GM18517 (cell line): Measurements from ENCODE around the gene MICAL1.

Source experiments
- ATAC-seq: cut with Tn5 transposase; IDR thresholded peaks from one replicate; pipeline ENCODE4 v1.9.1; 2021; ENCODE audit warnings: mild to moderate bottlenecking, moderate library complexity; ENCODE audit not compliant: unreplicated experiment

Gene MICAL1, protein sequence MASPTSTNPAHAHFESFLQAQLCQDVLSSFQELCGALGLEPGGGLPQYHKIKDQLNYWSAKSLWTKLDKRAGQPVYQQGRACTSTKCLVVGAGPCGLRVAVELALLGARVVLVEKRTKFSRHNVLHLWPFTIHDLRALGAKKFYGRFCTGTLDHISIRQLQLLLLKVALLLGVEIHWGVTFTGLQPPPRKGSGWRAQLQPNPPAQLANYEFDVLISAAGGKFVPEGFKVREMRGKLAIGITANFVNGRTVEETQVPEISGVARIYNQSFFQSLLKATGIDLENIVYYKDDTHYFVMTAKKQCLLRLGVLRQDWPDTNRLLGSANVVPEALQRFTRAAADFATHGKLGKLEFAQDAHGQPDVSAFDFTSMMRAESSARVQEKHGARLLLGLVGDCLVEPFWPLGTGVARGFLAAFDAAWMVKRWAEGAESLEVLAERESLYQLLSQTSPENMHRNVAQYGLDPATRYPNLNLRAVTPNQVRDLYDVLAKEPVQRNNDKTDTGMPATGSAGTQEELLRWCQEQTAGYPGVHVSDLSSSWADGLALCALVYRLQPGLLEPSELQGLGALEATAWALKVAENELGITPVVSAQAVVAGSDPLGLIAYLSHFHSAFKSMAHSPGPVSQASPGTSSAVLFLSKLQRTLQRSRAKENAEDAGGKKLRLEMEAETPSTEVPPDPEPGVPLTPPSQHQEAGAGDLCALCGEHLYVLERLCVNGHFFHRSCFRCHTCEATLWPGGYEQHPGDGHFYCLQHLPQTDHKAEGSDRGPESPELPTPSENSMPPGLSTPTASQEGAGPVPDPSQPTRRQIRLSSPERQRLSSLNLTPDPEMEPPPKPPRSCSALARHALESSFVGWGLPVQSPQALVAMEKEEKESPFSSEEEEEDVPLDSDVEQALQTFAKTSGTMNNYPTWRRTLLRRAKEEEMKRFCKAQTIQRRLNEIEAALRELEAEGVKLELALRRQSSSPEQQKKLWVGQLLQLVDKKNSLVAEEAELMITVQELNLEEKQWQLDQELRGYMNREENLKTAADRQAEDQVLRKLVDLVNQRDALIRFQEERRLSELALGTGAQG

DNA sequence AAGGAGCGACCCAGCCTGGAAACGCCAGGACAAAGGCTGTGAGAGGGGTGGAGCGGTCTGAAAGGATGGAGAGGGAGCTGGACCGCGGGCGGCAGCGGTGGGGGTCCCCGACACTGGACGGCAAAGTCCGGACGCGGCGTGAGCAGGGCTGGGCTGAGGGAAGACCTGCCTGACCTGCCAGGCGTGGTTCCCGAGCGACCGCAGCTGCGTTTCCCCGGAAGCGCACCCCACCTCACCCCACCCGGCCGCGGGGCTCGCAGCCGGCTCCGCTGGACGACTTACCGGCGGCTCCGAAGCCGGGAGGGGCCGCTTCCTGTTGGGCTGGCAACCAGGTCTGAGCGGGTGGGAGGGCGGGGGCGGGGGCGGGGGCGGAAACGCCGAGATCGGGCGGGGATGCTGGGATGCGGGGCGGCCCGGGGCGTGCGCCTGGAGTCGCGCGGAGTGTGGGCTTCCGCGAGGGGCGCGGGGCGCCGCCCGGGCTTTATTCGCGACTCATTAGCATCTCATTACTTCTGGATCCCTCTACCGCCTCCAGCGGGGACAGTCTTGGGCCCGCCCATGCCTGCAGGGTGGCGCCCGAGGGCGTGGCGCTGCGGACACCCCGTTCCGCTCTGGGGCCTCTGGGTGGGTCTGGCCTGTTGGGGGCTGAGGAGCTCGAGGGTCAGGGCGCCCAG lies at the start of gene MICAL1:
Gene MICAL1, minus strand, starts transcription at position 336 of the 674 bp plus-strand sequence. CDS start 1,576 bp downstream, outside the sequence.
- ATAC-seq = peak; percentile 64

DNA sequence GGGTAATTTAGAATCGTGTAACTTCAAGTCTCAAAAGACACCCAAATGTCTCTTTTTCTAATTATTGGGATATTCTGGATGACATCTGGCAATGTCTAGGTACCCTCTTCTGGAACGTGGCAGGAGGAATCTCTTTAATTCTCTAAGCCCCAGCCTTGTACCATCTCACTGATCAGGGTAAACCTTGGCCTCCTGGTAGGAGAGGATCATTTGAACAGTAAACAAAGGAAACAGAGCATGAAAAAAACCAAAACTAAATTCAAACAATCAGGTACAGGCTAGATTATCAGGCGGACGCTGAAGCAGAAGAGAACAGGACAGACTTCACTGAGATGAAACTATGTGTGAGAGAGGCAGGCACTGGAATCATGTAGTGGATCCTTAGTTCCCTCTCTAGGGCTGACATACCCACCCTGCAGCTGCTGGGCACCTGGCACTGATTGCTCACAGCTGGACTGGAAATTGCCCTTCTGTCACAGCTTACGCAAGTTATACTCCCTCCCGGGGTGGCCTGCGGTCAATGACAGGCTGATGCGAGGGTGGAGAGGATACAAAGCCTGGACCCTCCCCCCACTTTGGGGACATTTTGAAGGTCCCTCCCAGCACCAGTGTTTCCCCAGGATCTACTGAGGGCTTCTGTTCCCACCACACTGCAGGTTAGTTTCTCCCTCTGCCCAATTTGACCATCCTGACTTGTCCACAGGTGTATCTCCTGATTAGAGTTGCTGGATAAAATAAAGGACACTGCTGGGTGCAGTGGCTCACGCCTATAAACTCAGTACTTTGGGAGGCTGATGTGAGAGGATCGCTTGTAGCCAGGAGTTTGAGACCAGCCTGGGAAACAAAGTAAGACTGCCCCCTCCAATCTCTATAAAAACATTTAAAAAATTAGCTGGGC lies 48.0 kb upstream of the MICAL1 start:
- ATAC-seq = no peak

DNA sequence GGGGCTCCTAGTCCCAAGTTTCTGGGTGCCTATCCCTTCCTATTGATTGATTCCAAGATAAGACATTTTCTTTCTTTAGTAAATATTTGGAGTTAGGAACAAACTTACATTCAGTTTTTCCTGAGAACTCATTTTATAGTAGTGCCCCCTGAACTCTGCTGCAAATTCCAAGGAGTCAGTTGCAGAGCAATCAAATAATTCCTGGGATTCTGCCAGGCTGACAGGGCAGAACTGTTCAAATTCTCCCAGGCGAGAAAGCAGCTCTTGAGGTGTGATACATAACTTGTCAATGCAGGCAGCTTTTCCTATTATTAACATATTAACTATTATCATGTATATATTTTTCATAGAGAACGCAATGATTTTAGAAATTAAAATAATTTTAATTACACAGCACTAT lies 43.4 kb upstream of the MICAL1 start:
- no peak for ATAC-seq

DNA sequence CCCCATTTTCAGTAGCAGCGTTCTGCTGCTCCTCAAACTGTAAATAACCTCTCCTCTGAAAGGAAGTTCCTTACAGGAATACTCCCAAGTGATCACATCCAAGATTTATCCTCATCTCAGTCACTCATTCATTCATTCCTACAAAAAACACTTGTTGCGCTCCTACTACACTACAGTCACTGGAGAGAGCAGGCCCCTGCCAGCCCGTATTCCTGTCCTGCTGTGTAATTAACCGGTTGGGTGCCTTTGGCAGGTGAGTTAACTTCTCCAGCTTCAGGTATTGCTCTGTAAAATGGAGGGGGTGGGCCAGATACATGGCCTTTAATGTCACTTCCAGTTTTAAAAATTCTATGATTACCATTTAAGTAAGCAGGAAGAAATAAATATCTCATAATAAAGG lies 42.5 kb upstream of the MICAL1 start:
- no peak for ATAC-seq

DNA sequence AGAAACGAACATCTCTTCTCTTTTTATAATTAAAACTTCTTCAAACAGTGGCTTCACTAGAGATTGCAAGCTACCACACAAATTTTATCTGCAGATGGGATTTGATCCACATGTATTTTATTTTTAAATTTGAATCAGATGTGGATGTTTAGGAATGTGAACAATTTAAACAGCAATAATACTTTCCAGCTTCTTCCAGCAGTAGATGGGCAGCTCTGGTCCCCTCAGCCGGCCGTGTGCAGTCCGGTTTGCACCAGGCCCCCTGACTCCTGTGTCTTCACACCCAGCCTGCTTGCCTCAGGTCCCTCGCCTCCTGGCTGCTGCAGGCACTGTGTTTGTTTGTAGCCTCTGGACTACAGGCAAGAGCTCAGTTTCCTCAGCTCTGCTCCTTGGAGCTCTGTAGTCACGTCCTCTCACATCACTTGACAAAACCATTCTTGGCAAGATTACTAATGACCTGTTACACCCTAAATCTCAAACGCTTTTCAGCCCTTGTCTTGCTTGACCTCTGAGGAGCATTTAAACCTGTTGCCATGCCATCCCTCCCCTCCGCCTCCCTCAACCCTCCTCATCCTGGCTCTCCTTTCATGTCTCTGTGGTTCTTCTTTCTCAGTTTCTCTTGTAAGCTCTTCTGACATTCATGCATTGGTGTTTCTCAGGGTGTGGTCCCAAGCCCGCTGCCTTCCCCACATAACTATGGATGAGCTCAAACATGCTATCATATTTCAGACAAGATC lies 40.6 kb upstream of the MICAL1 start:
- no peak for ATAC-seq

DNA sequence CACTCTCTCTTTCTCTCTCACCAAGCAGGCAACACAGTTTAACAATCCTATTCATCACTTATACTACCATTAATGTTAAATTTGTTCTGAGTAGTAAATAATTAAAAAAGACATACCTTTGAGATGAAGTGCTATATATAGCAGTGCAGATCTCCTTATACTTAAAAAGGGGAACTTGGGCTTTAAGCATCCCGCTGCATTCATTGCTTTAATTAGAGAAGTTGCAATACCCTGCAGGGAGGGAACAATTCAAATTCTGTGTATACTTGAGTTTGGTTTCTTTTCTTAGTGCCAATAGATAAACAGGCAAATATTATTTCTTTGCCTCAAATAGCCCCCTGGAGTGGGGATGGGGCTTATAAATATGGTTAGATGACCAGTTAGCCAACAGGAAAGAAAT lies 38.3 kb upstream of the MICAL1 start:
- no peak for ATAC-seq

DNA sequence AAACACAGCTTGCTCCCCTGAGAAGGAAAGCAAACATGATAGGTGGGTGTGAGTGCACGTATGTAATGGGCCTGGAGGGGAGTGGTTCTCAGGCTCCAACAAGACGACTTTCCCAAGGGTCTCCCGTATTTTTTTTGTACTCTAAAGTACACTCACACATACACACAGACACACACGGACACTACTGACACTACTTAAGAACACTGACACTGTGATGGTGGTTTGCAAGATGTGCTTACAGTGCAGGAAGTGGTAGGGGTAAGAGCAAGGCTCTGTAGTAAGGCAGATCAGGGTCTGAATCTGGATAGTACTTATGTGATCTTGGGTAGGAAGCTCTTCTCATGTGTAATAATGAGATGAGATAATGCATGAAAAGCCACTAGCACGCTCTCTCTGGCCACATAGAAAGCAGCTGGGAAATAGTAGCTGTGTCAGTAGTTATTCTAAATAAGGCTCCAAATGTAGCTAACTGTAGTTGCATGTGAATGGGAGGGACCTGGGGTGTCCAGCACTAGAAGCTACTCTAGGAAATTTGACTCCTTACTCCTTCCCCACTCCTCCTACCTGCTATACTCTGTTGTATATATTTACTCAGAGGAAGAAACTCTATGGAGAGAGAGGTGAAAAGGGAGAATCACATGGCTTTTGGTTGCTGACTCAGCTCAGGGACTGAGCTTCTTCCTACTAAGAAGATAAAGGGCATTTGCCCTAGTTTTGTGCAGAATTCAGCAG lies 35.8 kb upstream of the MICAL1 start:
- no peak for ATAC-seq

DNA sequence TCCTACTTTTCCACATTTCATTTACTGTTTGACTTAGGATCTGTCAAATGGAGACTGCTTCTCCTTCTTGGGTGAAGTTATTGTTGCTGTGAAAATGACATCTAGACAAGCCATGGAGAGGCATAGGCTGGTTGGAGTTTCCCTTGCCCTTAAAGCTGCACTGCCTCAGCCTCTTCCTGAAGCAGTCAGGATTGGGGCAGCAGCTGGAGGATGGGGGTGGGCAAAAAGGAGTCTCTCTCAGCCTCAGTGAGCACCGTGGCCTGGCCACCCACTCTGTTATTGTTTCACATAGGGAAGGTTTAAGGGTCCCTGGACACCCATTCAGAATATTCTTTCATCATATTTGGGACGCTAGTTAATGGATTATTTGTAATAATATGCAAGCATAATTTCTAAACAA lies 35.1 kb upstream of the MICAL1 start:
- ATAC-seq = no peak

DNA sequence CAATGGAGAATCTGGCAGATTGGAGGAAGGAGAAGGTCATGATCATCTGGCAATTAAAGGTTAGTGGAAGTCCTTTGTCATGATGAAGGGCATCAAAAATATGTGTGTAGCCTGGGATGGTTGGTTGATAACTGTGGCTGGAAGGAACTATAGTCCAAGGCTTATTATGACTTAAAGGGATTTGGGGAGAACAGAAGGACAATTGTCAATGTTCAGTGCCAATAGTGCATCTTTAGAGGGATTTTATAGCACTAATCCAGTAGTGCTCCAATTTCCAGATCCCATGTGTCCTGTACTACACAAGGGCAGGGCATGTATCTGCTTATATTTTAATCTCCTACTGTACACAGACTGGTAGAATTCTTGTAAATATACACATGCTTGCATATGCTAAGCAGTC lies 32.4 kb upstream of the MICAL1 start:
- ATAC-seq = no peak

DNA sequence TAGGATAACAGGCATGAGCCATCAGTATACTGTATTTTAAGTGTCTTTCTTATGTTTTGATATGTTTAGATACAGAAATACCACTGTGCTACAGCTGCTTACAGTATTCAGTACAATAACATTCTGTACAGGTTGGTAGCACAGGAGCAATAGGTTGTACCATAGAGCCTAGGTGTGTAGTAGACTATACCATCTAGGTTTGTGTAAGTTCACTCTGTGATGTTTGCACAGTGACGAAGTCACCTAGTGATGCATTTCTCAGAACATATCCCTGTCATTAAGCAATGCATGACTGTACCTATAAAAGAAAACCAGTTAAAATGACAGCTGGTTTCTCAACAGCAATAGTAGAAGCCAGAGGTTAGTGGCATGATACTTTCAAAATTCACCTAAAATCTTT lies 30.5 kb upstream of the MICAL1 start:
- no peak for ATAC-seq

DNA sequence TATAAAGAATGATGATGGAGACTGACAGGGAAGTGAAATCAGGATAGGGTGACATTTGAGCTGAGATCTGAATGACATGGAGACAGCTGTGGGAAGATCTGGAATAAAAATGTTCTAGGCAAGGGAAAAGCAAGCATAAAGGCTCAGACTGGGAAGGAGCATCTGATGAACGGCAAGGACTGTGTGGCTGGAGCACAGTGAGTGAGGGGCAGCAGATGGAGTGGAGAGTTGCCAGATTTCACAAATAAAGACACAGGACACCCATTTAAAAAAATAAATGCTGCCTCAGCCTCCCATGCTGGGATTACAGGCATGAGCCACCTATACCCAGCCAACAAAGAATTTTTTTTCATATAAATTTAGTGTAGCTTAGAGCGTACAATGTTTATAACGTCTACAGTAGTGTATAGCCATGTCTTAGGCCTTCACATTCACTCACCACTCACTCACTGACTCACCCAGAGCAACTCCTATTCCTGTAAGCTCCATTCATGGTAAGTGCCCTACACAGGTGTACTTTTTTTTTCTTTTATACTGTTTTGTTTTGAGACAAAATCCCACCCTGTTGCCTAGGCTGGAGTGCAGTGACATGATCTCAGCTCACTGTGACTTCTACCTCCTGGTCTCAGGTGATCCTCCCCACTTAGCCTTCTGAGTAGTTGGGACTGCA lies 29.8 kb upstream of the MICAL1 start:
- ATAC-seq = no peak

DNA sequence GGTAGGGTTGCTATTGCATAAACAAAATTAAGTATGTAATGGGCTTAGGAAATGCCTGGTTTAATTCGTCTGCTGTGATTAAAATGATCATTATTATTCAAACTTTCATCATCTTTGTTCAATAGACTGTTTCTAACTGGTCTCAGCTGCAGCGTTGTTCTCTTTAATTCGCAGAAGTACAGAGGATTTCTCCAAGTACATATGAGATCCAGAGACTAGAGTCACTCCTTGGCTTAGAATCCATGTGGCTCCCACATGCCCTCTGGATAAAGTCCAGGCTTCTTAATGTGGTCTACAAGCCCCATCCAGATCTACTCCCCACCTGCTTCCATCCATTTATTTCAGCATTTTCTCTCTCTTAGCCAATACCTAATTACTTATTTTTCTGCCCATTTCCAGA lies 28.6 kb upstream of the MICAL1 start:
- no peak for ATAC-seq

DNA sequence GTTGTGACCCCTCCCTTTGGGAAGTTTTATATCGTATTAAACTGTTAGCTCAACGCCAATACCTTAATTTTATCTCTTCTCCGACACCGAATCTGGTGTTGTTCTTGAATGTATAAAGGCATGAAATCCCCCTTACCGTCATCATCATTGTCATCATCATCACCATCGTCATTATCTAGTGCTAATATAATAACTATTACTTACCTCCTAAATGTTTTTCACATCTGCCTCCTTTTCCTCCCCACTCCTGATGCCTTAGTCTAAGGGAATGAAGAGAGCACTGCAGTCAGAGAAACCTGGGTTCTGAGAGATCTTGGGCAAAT lies 28.1 kb upstream of the MICAL1 start:
- ATAC-seq = peak; percentile 19

DNA sequence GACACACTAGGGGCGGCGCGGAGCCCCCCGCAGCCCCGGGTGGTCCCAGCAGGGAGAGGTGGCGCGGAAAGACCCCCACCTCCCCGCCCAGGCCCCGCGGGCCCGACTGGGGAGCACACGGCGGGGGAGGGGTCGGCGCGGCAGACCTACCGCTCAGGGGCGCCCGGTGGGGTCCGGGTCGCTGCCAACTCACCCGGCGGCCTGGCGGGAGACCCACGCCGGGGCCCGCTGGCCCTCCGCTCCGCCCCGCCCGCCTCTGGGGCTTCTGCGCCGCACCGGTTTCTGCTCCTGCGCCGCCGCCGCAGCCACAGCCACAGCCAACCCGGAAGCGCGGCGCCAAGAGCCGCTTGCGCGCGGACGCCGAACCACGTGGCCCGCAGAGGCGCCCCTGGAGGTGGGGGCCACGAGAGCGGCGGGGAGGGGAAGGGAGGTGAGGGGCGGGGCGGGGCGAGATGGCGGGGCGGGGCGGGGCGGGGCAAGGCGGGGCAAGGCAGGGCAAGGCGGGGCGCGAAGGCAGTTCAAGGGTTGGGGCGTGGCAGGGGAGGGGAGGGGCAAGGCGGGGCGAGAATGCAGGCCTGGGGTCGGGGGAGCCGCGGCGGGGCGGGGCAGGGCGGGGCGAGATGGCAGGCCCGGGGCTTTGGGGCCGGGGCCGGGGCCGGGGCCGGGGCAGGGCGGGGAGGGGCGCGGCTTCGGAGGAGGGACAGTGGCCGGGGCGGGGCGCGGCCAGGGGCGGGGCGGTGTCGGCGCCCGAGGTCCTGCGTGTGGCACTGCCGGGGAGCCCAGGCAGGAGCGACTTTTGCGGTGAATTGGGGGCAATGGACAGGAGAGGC lies 27.5 kb upstream of the MICAL1 start, which contains the start of gene ZBTB24:
Gene ZBTB24, minus strand, starts transcription at position 315 of the 830 bp plus-strand sequence. CDS start 1,193 bp downstream, outside the sequence.
- peak; percentile 63 for ATAC-seq

DNA sequence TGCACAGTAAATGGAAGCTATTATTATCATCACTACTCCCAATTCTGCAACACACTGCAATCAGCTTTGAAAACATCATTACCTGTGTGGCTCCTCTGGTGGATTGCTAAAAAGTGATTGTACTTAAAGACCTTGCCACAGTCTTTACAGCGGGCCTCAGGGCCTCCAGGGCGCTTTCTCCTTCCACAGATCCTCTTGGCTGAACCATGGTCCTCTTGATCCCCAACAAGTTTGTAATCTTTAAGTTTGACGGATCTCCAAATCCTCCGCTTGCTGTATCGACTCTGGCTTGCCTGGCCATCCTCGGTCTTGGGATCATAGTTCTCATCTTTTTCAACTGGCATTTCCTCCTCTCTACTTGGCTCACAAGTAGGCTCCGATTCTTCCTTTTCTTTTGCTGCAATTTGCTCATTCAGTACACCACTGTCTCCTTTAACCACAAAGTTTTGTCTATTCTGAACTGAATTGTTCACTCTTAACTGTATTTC lies 25.5 kb upstream of the MICAL1 start:
- ATAC-seq = no peak

DNA sequence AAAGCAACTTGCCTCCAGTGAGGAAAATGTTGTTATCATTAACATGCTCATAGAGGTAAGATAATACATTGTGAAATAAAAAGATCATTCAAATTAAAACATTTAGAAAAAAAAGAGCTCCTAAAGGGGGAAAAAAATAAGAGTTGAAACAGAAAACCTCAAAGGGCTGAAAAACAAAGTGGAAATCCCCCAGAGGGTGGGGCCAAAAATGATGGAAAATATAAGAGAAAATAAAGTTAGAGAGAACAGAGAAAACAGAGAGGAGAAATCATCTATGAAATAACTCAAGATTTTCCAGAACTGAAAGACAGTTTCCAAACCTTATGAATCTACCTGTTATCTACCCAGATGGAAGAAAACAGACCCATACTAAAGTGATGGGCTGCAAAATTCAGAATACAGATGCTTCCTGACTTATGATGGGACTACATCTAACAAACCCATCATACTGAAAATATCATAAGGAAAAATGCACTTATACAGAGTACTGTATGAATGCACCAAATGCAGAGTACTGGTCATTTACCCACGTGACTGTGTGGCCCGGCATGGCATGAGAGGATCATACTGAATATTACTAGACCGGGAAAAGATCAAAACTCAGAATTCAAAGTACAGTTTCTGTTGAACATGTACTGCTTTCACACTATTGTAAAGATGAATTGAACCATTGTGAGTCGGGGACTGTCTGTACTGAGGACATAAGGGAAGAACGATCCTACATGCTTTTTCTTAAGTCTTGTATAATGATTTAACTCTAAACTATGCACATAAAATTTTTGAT lies 23.5 kb upstream of the MICAL1 start:
- no peak for ATAC-seq
